Ovary (tissue), 9 donors: ENCODE data around the gene FLII. TPM values are rescaled to one million over a fixed set of nuclear protein-coding genes. Genes with fewer than 3 reads are reported as not detected.

ENCODE experiments used
- DNase-seq, 5 donors: peaks; one replicate each; pipeline ENCODE4 v3.0.0-alpha.2; 2019 to 2020
- H3K27ac ChIP-seq, 2 donors: fragments of 200-600 bp; one replicate each; pipeline versions ENCODE4 v1.5.1 to v1.8.0; 2019 to 2022
- H3K27me3 ChIP-seq: fragments of 200-600 bp; one replicate; pipeline ENCODE4 v1.8.0; 2022
- H3K36me3 ChIP-seq: fragments of 200-600 bp; sonication (generic); one replicate; pipeline ENCODE4 v1.5.1; 2019
- H3K4me1 ChIP-seq: one replicate; pipeline ENCODE4 v1.8.1; 2013; ENCODE audit warnings: mild to moderate bottlenecking, moderate library complexity; ENCODE audit not compliant: insufficient read depth
- H3K4me3 ChIP-seq: fragments of 200-600 bp; sonication (generic); one replicate; pipeline ENCODE4 v1.5.1; 2017
- H3K9me3 ChIP-seq, 2 donors: fragments of 200-600 bp in 1 of 2; sonication (generic) in 1 of 2; one replicate each; pipeline versions ENCODE4 v1.5.1 to v1.8.1; 2013 to 2019; ENCODE audit warnings: mild to moderate bottlenecking in 1 of 2, moderate library complexity in 1 of 2
- CTCF ChIP-seq, 3 donors: fragments of 450-650 bp in 2 of 3; fragments of 200-600 bp in 1 of 3; IDR thresholded peaks; one replicate each; pipeline versions ENCODE4 v1.5.1 to v1.8.0; 2016 to 2022; ENCODE audit warnings: antibody characterized with exemption in 3 of 3, mild to moderate bottlenecking in 1 of 3
- EP300 ChIP-seq: sonication (generic); formaldehyde crosslinking; IDR thresholded peaks from one replicate; pipeline ENCODE4 v1.6.1; 2017; ENCODE audit warnings: antibody characterized with exemption
- POLR2A ChIP-seq: fragments of 450-650 bp; IDR thresholded peaks from one replicate; pipeline ENCODE4 v1.6.1; 2017; ENCODE audit warnings: antibody characterized with exemption, mild to moderate bottlenecking, moderate library complexity
- whole genome bisulfite sequencing, 3 donors: extraction: QIAGEN DNeasy Blood & Tissue Kit in 1 of 3; methylation state at CpG; one replicate each; pipeline versions ENCODE4 v1.1.5 to v1.1.7; 2013 to 2017; 5-methylcytosine and 5-hydroxymethylcytosine counted together
- intact Hi-C, 4 donors: fragments of 100-400 bp; cut with DNase I; formaldehyde crosslinking; loops; one replicate each; pipeline versions ENCODE4 v1.11.0 to v1.15.1; 2022 to 2023
- polyA plus RNA-seq, 2 donors: library from polyadenylated mRNA; stranded (reverse); fragments of 200-250 nt in 1 of 2; fragments of 350-450 nt in 1 of 2; fragmentation: Illumina TruSeq in 1 of 2; extraction: RNeasy Lipid Tissue Mini Kit (QIAGEN cat#74804) in 1 of 2; gene quantifications; one replicate each; pipeline ENCODE4 v1.2.3, GENCODE V29; 2013 to 2014
- total RNA-seq, 7 donors: library from RNA; depleted of rRNA in 2 of 7; stranded (reverse); fragments of >200 nt in 2 of 7; fragmentation: NEBNext Ultra II Directional in 3 of 7; extraction: Animal tissue kit (Norgen Biotek cat#: 25700) in 3 of 7; gene quantifications; one replicate each; pipeline versions ENCODE4 v1.1.0 to v1.2.4, GENCODE V29; 2016 to 2023
- donor health status: DM: no; HTN: no; CAD: no; lungs with moderate emphysema.
- donor health status: DM: no; HTN: no; CAD: no.
- donor health status: Bipolar disorder and iron deficiency.
- donor health status: DM: yes; HTN: yes; CAD: no.
- donor health status: DM: no; HTN: no; CAD: no.
- donor health status: DM: yes; HTN: yes; CAD: no.

Gene FLII
- total and polyA plus RNA-seq, 9 donors: 127 to 245 (median 163) TPM

GRCh38 chr17:18197535-18198194 is 60.9 kb downstream of the FLII start:
- DNase-seq: no peak
- H3K27me3 ChIP-seq: no peaks in the 10 kb centered on the region
- no peak overlapping the region for H3K27ac ChIP-seq
- H3K36me3 ChIP-seq: no peaks in the 10 kb centered on the region
- TF ChIP-seq CTCF (IDR thresholded peaks at IDR 0.05) (no peak), EP300 (no peak), POLR2A (no peak)
- WGBS, 3 donors: 61 to 79% (median 67%) methylated on average over 3 of the region's 3 CpGs
- intact Hi-C loops: no loop called here
- peaks cover 11% of the 10 kb centered on the region for H3K4me1 ChIP-seq
- H3K4me3 ChIP-seq: no peak overlapping the region
- no peaks in the 10 kb centered on the region for H3K9me3 ChIP-seq

GRCh38 chr17:18195246-18195645 is 63.3 kb downstream of the FLII start:
- H3K27ac ChIP-seq: no peak overlapping the region
- 57 to 73% (median 69%) methylated on average over 5 of the region's 5 CpGs for WGBS, 3 donors
- no peaks in the 10 kb centered on the region for H3K27me3 ChIP-seq
- no peak for DNase-seq
- H3K9me3 ChIP-seq: no peaks in the 10 kb centered on the region
- intact Hi-C loops: no loop called here
- peaks cover 13% of the 10 kb centered on the region for H3K4me1 ChIP-seq
- TF ChIP-seq CTCF (IDR thresholded peaks at IDR 0.05) (no peak), EP300 (no peak), POLR2A (no peak)
- no peak overlapping the region for H3K4me3 ChIP-seq
- H3K36me3 ChIP-seq: no peaks in the 10 kb centered on the region

Other genes starting within 250 kb of the FLII start
- gene ATPAF2, start 219.6 kb downstream of the FLII start, total RNA-seq: 10 to 100 TPM in 5 of 7 donors, 1 to 10 TPM in 2; 5.5 to 18.6 (median 15.5) TPM
- gene ATPAF2, start 219.6 kb downstream of the FLII start, polyA plus RNA-seq: 10 to 100 TPM; 11.7 to 34.5 TPM
- 10 to 100 TPM in 4 of 7 donors, 1 to 10 TPM in 3; 6.0 to 13.2 (median 11.2) TPM for gene GID4, start 219.3 kb downstream of the FLII start, total RNA-seq
- gene GID4, start 219.3 kb downstream of the FLII start, polyA plus RNA-seq: 10 to 100 TPM in 1 of 2 donors, 1 to 10 TPM in 1; 8.2 to 14.4 TPM
- 10 to 100 TPM; 24.2 to 45.9 (median 42.0) TPM for gene DRG2, start 170.8 kb downstream of the FLII start, total RNA-seq
- 10 to 100 TPM; 18.1 to 34.7 TPM for gene DRG2, start 170.8 kb downstream of the FLII start, polyA plus RNA-seq
- 1 to 10 TPM; 1.5 to 5.4 (median 4.7) TPM for gene MYO15A, start 150.0 kb downstream of the FLII start, total RNA-seq
- 1 to 10 TPM; 1.8 to 2.7 TPM for gene MYO15A, start 150.0 kb downstream of the FLII start, polyA plus RNA-seq
- 100 to 1,000 TPM in 5 of 7 donors, 10 to 100 TPM in 2; 51.5 to 137 (median 105) TPM for gene ALKBH5, start 74.9 kb downstream of the FLII start, total RNA-seq
- 10 to 100 TPM; 39.6 to 54.4 TPM for gene ALKBH5, start 74.9 kb downstream of the FLII start, polyA plus RNA-seq
- gene LLGL1, start 33.1 kb downstream of the FLII start, total RNA-seq: 10 to 100 TPM; 19.0 to 28.0 (median 23.3) TPM
- 10 to 100 TPM in 1 of 2 donors, 1 to 10 TPM in 1; 2.5 to 16.4 TPM for gene LLGL1, start 33.1 kb downstream of the FLII start, polyA plus RNA-seq
- 10 to 100 TPM; 15.1 to 36.1 (median 23.2) TPM for gene MIEF2, start 1.9 kb upstream of the FLII start, total RNA-seq
- gene MIEF2, start 1.9 kb upstream of the FLII start, polyA plus RNA-seq: 10 to 100 TPM in 1 of 2 donors, 1 to 10 TPM in 1; 4.0 to 21.9 TPM
- gene TOP3A, start 56.3 kb upstream of the FLII start, total RNA-seq: 10 to 100 TPM; 19.6 to 35.7 (median 22.2) TPM
- gene TOP3A, start 56.3 kb upstream of the FLII start, polyA plus RNA-seq: 10 to 100 TPM; 12.6 to 19.9 TPM
- 10 to 100 TPM in 5 of 7 donors, 1 to 10 TPM in 2; 7.1 to 16.7 (median 14.0) TPM for gene SMCR8, start 56.6 kb upstream of the FLII start, total RNA-seq
- 10 to 100 TPM in 1 of 2 donors, 1 to 10 TPM in 1; 8.8 to 13.2 TPM for gene SMCR8, start 56.6 kb upstream of the FLII start, polyA plus RNA-seq
- gene SHMT1, start 104.8 kb upstream of the FLII start, total RNA-seq: 10 to 100 TPM; 16.9 to 32.8 (median 21.3) TPM
- gene SHMT1, start 104.8 kb upstream of the FLII start, polyA plus RNA-seq: 10 to 100 TPM; 13.3 to 14.2 TPM
- not detected for gene EVPLL, start 119.0 kb upstream of the FLII start, total RNA-seq
- not detected for gene EVPLL, start 119.0 kb upstream of the FLII start, polyA plus RNA-seq
- gene LGALS9C, start 218.1 kb upstream of the FLII start, total RNA-seq: not detected
- gene LGALS9C, start 218.1 kb upstream of the FLII start, polyA plus RNA-seq: under 1 TPM in 1 of 2 donors, not detected in 1; 0.12 TPM